ENCODE data around the gene TAS2R60. TPM values are rescaled to one million over a fixed set of nuclear protein-coding genes. Genes with fewer than 3 reads are reported as not detected.

TAS2R60 gene
- total and polyA plus RNA-seq, 2 experiments from 2014 or later: 0.37 to 4.0 TPM

GRCh38 chr7:143434660-143435059, 8.6 kb upstream of the TAS2R60 start:
- Histone ChIP-seq H3K27me3 (ENCODE audit: insufficient read depth) (no peaks in the 10 kb centered on the region), H3K4me3 (no peak overlapping the region), H3F3A (replicated peaks; ENCODE audit: low read depth) (no peaks in the 10 kb centered on the region), H4K20me1 (replicated peaks; ENCODE audit: insufficient read depth) (no peaks in the 10 kb centered on the region), H3K79me2 (replicated peaks; ENCODE audit: insufficient read depth) (no peaks in the 10 kb centered on the region), H3K9me2 (ENCODE audit: insufficient read depth) (peaks cover 10% of the 10 kb centered on the region; the same call in 1 of the 2 replicates), H3K27ac (ENCODE audit: low read depth) (no peak overlapping the region), H3K4me2 (no peak overlapping the region), H2AFZ (no peak overlapping the region), H3K4me1 (ENCODE audit: insufficient read depth) (peaks cover 14% of the 10 kb centered on the region), H3K36me3 (ENCODE audit: insufficient read depth) (no peaks in the 10 kb centered on the region)
- peaks cover 2% of the 10 kb centered on the region for H3K27me3 Mint-ChIP-seq (ENCODE audit: insufficient read depth, low read depth, poor library complexity)
- H3K4me1 Mint-ChIP-seq: peaks cover 24% of the 10 kb centered on the region
- no peak for DNase-seq (ENCODE audit: low spot score)
- no peaks in the 10 kb centered on the region for H3K9me3 Mint-ChIP-seq
- no peak overlapping the region for H3K27ac Mint-ChIP-seq
- H3K4me3 Mint-ChIP-seq: no peak overlapping the region
- H3K36me3 Mint-ChIP-seq (ENCODE audit: low read depth): peaks cover 2% of the 10 kb centered on the region; the same call in 1 of the 3 replicates
- TF ChIP-seq NANOG (IDR thresholded peaks at IDR 0.05; ENCODE audit: borderline replicate concordance): no peak
- TF ChIP-seq ZNF114 (CRISPR knock-in tag; IDR thresholded peaks at IDR 0.05): no peak
- TF ChIP-seq, protein P1, sequence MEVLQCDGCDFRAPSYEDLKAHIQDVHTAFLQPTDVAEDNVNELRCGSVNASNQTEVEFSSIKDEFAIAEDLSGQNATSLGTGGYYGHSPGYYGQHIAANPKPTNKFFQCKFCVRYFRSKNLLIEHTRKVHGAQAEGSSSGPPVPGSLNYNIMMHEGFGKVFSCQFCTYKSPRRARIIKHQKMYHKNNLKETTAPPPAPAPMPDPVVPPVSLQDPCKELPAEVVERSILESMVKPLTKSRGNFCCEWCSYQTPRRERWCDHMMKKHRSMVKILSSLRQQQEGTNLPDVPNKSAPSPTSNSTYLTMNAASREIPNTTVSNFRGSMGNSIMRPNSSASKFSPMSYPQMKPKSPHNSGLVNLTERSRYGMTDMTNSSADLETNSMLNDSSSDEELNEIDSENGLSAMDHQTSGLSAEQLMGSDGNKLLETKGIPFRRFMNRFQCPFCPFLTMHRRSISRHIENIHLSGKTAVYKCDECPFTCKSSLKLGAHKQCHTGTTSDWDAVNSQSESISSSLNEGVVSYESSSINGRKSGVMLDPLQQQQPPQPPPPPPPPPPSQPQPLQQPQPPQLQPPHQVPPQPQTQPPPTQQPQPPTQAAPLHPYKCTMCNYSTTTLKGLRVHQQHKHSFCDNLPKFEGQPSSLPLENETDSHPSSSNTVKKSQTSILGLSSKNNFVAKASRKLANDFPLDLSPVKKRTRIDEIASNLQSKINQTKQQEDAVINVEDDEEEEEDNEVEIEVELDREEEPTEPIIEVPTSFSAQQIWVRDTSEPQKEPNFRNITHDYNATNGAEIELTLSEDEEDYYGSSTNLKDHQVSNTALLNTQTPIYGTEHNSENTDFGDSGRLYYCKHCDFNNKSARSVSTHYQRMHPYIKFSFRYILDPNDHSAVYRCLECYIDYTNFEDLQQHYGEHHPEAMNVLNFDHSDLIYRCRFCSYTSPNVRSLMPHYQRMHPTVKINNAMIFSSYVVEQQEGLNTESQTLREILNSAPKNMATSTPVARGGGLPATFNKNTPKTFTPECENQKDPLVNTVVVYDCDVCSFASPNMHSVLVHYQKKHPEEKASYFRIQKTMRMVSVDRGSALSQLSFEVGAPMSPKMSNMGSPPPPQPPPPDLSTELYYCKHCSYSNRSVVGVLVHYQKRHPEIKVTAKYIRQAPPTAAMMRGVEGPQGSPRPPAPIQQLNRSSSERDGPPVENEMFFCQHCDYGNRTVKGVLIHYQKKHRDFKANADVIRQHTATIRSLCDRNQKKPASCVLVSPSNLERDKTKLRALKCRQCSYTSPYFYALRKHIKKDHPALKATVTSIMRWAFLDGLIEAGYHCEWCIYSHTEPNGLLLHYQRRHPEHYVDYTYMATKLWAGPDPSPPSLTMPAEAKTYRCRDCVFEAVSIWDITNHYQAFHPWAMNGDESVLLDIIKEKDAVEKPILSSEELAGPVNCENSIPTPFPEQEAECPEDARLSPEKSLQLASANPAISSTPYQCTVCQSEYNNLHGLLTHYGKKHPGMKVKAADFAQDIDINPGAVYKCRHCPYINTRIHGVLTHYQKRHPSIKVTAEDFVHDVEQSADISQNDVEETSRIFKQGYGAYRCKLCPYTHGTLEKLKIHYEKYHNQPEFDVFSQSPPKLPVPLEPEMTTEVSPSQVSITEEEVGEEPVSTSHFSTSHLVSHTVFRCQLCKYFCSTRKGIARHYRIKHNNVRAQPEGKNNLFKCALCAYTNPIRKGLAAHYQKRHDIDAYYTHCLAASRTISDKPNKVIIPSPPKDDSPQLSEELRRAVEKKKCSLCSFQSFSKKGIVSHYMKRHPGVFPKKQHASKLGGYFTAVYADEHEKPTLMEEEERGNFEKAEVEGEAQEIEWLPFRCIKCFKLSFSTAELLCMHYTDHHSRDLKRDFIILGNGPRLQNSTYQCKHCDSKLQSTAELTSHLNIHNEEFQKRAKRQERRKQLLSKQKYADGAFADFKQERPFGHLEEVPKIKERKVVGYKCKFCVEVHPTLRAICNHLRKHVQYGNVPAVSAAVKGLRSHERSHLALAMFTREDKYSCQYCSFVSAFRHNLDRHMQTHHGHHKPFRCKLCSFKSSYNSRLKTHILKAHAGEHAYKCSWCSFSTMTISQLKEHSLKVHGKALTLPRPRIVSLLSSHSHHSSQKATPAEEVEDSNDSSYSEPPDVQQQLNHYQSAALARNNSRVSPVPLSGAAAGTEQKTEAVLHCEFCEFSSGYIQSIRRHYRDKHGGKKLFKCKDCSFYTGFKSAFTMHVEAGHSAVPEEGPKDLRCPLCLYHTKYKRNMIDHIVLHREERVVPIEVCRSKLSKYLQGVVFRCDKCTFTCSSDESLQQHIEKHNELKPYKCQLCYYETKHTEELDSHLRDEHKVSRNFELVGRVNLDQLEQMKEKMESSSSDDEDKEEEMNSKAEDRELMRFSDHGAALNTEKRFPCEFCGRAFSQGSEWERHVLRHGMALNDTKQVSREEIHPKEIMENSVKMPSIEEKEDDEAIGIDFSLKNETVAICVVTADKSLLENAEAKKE (CRISPR knock-in tag; IDR thresholded peaks at IDR 0.05): no peak
- TF ChIP-seq ZNF331 (CRISPR knock-in tag; IDR thresholded peaks at IDR 0.05; ENCODE audit: low read depth): no peak
- TF ChIP-seq STAT1 (IDR thresholded peaks at IDR 0.05; ENCODE audit: unreplicated experiment): no peak
- TF ChIP-seq EZH2phosphoT487 (IDR thresholded peaks at IDR 0.05; ENCODE audit: unreplicated experiment): no peak
- TF ChIP-seq POLR2AphosphoS5 (IDR thresholded peaks at IDR 0.05; ENCODE audit: low read depth): no peak
- TF ChIP-seq REST (IDR thresholded peaks at IDR 0.05; ENCODE audit: unreplicated experiment): no peak
- no peak for TF ChIP-seq JUNB (IDR thresholded peaks at IDR 0.05; ENCODE audit: unreplicated experiment)
- TF ChIP-seq, protein P2, sequence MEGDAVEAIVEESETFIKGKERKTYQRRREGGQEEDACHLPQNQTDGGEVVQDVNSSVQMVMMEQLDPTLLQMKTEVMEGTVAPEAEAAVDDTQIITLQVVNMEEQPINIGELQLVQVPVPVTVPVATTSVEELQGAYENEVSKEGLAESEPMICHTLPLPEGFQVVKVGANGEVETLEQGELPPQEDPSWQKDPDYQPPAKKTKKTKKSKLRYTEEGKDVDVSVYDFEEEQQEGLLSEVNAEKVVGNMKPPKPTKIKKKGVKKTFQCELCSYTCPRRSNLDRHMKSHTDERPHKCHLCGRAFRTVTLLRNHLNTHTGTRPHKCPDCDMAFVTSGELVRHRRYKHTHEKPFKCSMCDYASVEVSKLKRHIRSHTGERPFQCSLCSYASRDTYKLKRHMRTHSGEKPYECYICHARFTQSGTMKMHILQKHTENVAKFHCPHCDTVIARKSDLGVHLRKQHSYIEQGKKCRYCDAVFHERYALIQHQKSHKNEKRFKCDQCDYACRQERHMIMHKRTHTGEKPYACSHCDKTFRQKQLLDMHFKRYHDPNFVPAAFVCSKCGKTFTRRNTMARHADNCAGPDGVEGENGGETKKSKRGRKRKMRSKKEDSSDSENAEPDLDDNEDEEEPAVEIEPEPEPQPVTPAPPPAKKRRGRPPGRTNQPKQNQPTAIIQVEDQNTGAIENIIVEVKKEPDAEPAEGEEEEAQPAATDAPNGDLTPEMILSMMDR (conservative IDR thresholded peaks at IDR 0.05; ENCODE audit: low read depth in 2 of 2): no peak
- TF ChIP-seq CREB1 (CRISPR knock-in tag; IDR thresholded peaks at IDR 0.05; ENCODE audit: low read depth): no peak
- no peak for TF ChIP-seq ETS1 (IDR thresholded peaks at IDR 0.05)
- no peak for TF ChIP-seq EZH2 (IDR thresholded peaks at IDR 0.05; ENCODE audit: low read depth, unreplicated experiment)
- no peak for ATAC-seq
